Heart right ventricle (tissue), 16 donors: ENCODE results near the gene SMPD2. TPM values are rescaled to one million over a fixed set of nuclear protein-coding genes. Genes with fewer than 3 reads are reported as not detected.

Source experiments
- ATAC-seq, 8 donors: fragments of 200-7000 bp; cut with Tn5 transposase; one replicate each; pipeline ENCODE4 v1.9.1; 2020; ENCODE audit warnings: mild to moderate bottlenecking in 8 of 8, moderate library complexity in 8 of 8, moderate number of reproducible peaks in 1 of 8
- DNase-seq, 2 donors: peaks; one replicate each; pipeline ENCODE4 v3.0.0-alpha.2; 2020
- H3K27ac ChIP-seq, 10 donors: fragments of 200-600 bp; sonication (generic) in 2 of 10; one replicate each; pipeline versions ENCODE4 v1.5.0 to v1.8.0; 2020 to 2022; ENCODE audit warnings: mild to moderate bottlenecking in 3 of 10
- H3K27me3 ChIP-seq, 7 donors: fragments of 200-600 bp; one replicate each; pipeline ENCODE4 v1.8.0; 2021 to 2022; ENCODE audit warnings: mild to moderate bottlenecking in 2 of 7
- H3K36me3 ChIP-seq, 9 donors: fragments of 200-600 bp; sonication (generic) in 1 of 9; one replicate each; pipeline versions ENCODE4 v1.5.0 to v1.8.0; 2020 to 2022; ENCODE audit warnings: mild to moderate bottlenecking in 2 of 9
- H3K4me1 ChIP-seq, 9 donors: fragments of 200-600 bp; sonication (generic) in 1 of 9; one replicate each; pipeline versions ENCODE4 v1.5.0 to v1.8.0; 2020 to 2022; ENCODE audit warnings: mild to moderate bottlenecking in 4 of 9
- H3K4me3 ChIP-seq, 10 donors: fragments of 200-600 bp; sonication (generic) in 2 of 10; one replicate each; pipeline versions ENCODE4 v1.5.0 to v1.8.0; 2020 to 2022; ENCODE audit warnings: mild to moderate bottlenecking in 7 of 10, moderate library complexity in 2 of 10
- H3K9me3 ChIP-seq, 11 donors: fragments of 200-600 bp in 10 of 11; sonication (generic) in 2 of 11; one replicate each; pipeline versions ENCODE4 v1.5.0 to v1.8.0; 2013 to 2022; ENCODE audit warnings: mild to moderate bottlenecking in 2 of 11, control low read depth in 1 of 11, moderate library complexity in 1 of 11
- WGBS, 2 donors: extraction: QIAGEN DNeasy Blood & Tissue Kit; methylation state at CpG; one replicate each; pipeline ENCODE4 v1.1.7; 2013; ENCODE audit warnings: inconsistent platforms in 1 of 2; 5-methylcytosine and 5-hydroxymethylcytosine counted together
- intact Hi-C, 10 donors: fragments of 100-400 bp; cut with DNase I; formaldehyde crosslinking; loops; one replicate each; pipeline versions ENCODE4 v1.11.1 to v1.14.2; 2022
- polyA plus RNA-seq, 2 donors: library from polyadenylated mRNA; stranded (reverse); fragments of 200-250 nt; gene quantifications; one replicate each; pipeline ENCODE4 v1.2.3, GENCODE V29; 2013
- total RNA-seq, 10 donors: library from RNA; stranded (reverse); fragmentation: NEBNext Ultra II Directional in 3 of 10; extraction: Animal tissue kit (Norgen Biotek cat#: 25700) in 3 of 10; gene quantifications; one replicate each; pipeline versions ENCODE4 v1.2.1 to v1.2.4, GENCODE V29; 2021 to 2023
- TF ChIP-seq, protein P1 (sequence below), 9 donors: fragments of 200-600 bp; sonication (generic) in 2 of 9; IDR thresholded peaks; one replicate each; pipeline versions ENCODE4 v1.5.0 to v1.8.0; 2021 to 2022; ENCODE audit warnings: antibody characterized with exemption in 9 of 9, mild to moderate bottlenecking in 5 of 9, moderate library complexity in 1 of 9
- donor health status: Arrhythmogenic right ventricular cardiomyopathy.
- donor health status: ischemic (EF 13 %, LVEDD 7.1; RV severe dilation, severe dysfunction).
- donor health status: healthy with polysubstance abuse.
- donor health status: DM: no; HTN: yes; CAD: no.
- donor health status: DM: no; HTN: no; CAD: no.
- donor health status: ischemic (EF 25% LVEDD 6.9; RV normal size, moderate dysfunction).
- donor health status: ischemic (EF 25% LVEDD 5.7; RV mildly dilated, moderate dysfunction).
- donor health status: healthy.
- donor health status: DM: yes; HTN: yes; CAD: no.
- donor health status: Ischemic cardiomyopathy.
- donor health status: ischemic (EF 35%, LVEDD 5.7; RV mildly dilated, moderate dysfunction).
- donor health status: nonischemic (EF 11% LVEDD 7.7; RV severe dilation, severe dysfunction).
- donor health status: DM: yes; HTN: yes; CAD: no.
- donor health status: PGD.
- donor health status: ischemic (EF 29% LVEDD 5.4; RV normal size, mild dysfunction).
- donor health status: nonischemic (EF 23%, LVEDD 6.1; RV moderate dilation, normal function).

SMPD2 gene
- total and polyA plus RNA-seq, 12 donors, result 2.1 to 8.9 (median 3.9) TPM

DNA sequence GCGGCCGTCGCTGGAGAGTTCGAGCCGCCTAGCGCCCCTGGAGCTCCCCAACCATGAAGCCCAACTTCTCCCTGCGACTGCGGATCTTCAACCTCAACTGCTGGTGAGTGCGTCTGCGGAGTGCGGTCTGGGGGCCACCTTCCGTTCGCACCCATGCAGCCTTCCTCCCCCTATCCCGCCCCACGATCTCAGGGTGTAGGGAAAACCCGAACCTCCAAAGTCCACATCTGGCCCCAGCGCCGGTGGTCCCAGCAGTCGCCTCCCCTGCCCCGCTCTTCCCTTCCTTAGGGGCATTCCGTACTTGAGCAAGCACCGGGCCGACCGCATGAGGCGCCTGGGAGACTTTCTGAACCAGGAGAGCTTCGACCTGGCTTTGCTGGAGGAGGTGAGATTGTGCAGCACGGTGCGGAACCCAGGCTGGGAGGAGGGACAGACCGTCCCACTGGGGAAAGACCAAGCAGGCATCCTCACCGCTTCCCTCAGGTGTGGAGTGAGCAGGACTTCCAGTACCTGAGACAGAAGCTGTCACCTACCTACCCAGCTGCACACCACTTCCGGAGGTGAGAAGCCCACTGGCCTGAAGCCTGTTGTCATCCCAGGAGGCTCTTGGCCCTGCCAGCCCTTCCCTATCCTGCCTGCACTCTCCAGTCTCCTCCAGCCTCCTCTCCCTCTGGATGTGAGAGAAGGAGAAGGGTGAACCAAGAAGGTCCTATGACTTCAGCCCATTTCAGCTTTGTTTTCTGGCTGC, 719 bp downstream of the SMPD2 start:
- TF ChIP-seq, protein P1, sequence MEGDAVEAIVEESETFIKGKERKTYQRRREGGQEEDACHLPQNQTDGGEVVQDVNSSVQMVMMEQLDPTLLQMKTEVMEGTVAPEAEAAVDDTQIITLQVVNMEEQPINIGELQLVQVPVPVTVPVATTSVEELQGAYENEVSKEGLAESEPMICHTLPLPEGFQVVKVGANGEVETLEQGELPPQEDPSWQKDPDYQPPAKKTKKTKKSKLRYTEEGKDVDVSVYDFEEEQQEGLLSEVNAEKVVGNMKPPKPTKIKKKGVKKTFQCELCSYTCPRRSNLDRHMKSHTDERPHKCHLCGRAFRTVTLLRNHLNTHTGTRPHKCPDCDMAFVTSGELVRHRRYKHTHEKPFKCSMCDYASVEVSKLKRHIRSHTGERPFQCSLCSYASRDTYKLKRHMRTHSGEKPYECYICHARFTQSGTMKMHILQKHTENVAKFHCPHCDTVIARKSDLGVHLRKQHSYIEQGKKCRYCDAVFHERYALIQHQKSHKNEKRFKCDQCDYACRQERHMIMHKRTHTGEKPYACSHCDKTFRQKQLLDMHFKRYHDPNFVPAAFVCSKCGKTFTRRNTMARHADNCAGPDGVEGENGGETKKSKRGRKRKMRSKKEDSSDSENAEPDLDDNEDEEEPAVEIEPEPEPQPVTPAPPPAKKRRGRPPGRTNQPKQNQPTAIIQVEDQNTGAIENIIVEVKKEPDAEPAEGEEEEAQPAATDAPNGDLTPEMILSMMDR (IDR thresholded peaks at IDR 0.05), result peak in 2 of 9 donors; percentile 16 to 24
- Histone ChIP-seq H3K27me3 (no peaks in the 10 kb centered on the region), H3K9me3 (no peaks in the 10 kb centered on the region), H3K4me3 (peak overlapping the region; percentile 65 to 97 (median 88)), H3K27ac (peak overlapping the region; percentile 10 to 94 (median 86)), H3K4me1 (peaks cover 9 to 27% (median 15%) of the 10 kb centered on the region in 9 donors), H3K36me3 (peaks cover 0 to 38% (median 0%) of the 10 kb centered on the region in 9 donors)
- 1% methylated on average over 31 of the region's 31 CpGs for WGBS, 2 donors
- intact Hi-C loops, result loop anchor here in 5 of 10 donors (2.0 to 5.0 kb wide), 5 partner anchors 41 to 251 kb away; partner anchors contain the start of genes CD164 (in 3 of the 5), ZBTB24 (in 2 of the 5), AK9 (in 1 of the 5) and FIG4 (in 1 of the 5)
- ATAC-seq (peak; percentile 28 to 62 (median 42)), DNase-seq (peak; percentile 45 to 48)

DNA sequence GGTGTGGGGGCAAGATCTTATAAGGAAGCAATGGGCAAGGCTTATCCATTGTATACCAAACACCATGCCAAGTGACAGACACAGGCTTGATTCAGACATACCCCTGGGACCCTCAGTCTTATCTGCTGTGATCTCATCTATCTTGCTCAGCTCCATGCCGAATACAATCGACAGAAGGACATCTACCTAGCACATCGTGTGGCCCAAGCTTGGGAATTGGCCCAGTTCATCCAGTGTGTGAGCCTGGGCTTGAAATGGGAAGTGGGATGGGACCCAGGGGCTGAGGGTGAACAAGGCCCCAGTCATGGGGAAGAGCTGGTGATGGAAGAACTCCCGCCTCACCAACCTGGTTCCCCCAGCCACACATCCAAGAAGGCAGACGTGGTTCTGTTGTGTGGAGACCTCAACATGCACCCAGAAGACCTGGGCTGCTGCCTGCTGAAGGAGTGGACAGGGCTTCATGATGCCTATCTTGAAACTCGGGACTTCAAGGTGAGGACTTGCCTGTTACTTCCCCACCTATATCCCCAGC, 1.9 kb downstream of the SMPD2 start:
- H3K27ac ChIP-seq, result no peak overlapping the region
- 96 to 97% methylated on average over 6 of the region's 6 CpGs for WGBS, 2 donors
- H3K27me3 ChIP-seq, result no peaks in the 10 kb centered on the region
- H3K4me1 ChIP-seq, result peaks cover 9 to 27% (median 15%) of the 10 kb centered on the region in 9 donors
- TF ChIP-seq, protein P1 (IDR thresholded peaks at IDR 0.05), result no peak
- intact Hi-C loops, result loop anchor here in 3 of 10 donors (5.0 kb wide), 3 partner anchors 40 to 250 kb away; partner anchors contain the start of genes AK9 (in 1 of the 3), CD164 (in 1 of the 3), FIG4 (in 1 of the 3) and ZBTB24 (in 1 of the 3)
- H3K9me3 ChIP-seq, result no peaks in the 10 kb centered on the region
- ATAC-seq (no peak), DNase-seq (no peak)
- peaks cover 0 to 50% (median 0%) of the 10 kb centered on the region in 9 donors for H3K36me3 ChIP-seq
- H3K4me3 ChIP-seq, result no peak overlapping the region

DNA sequence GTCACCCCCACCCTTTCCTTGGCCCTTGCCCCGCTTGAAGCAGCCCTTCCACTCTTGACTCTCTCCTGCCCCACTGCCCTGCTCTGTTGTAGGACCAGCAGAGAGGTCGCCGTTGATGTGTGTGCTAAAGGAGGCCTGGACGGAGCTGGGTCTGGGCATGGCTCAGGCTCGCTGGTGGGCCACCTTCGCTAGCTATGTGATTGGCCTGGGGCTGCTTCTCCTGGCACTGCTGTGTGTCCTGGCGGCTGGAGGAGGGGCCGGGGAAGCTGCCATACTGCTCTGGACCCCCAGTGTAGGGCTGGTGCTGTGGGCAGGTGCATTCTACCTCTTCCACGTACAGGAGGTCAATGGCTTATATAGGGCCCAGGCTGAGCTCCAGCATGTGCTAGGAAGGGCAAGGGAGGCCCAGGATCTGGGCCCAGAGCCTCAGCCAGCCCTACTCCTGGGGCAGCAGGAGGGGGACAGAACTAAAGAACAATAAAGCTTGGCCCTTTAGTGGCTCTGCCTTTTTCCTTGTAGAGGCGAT, 3.0 kb downstream of the SMPD2 start:
- no peak for DNase-seq
- Histone ChIP-seq H3K27me3 (no peaks in the 10 kb centered on the region), H3K36me3 (peaks cover 0 to 52% (median 0%) of the 10 kb centered on the region in 9 donors), H3K4me1 (peaks cover 9 to 27% (median 15%) of the 10 kb centered on the region in 9 donors), H3K27ac (no peak overlapping the region), H3K9me3 (no peaks in the 10 kb centered on the region), H3K4me3 (no peak overlapping the region)
- 96 to 97% methylated on average over 10 of the region's 10 CpGs for WGBS, 2 donors
- ATAC-seq, result no peak
- TF ChIP-seq, protein P1 (IDR thresholded peaks at IDR 0.05), result no peak
- intact Hi-C loops, result loop anchor here in 3 of 10 donors (5.0 kb wide), 3 partner anchors 39 to 249 kb away; partner anchors contain the start of genes AK9 (in 1 of the 3), CD164 (in 1 of the 3), FIG4 (in 1 of the 3) and ZBTB24 (in 1 of the 3)

DNA sequence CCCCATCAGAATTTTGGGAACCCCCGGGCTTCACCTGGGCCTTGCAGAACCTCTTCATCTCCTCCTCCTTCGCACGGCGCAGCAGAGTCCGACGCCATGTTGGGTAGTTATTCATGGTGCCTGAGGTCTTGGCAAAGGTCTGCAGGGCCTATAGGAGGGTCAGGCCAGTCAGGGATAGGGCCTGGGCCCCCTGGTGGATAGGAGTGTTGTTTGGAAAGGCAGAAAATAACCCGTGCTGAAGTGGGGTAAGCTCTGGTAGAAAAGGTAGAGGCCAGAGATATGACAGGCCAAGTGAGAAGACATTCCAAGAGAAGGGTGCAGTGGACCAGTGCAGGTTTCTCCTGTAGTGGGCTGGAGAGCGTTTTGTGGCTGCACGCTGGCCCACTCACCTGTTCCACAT, 4.9 kb downstream of the SMPD2 start:
- DNase-seq (no peak), ATAC-seq (no peak)
- H3K4me3 ChIP-seq, result no peak overlapping the region
- no peaks in the 10 kb centered on the region for H3K27me3 ChIP-seq
- TF ChIP-seq, protein P1 (IDR thresholded peaks at IDR 0.05), result no peak
- WGBS, 2 donors, result 91 to 92% methylated on average over 9 of the region's 9 CpGs
- peaks cover 9 to 18% (median 10%) of the 10 kb centered on the region in 9 donors for H3K4me1 ChIP-seq
- intact Hi-C loops, result no loop called here
- H3K36me3 ChIP-seq, result peaks cover 0 to 67% (median 0%) of the 10 kb centered on the region in 9 donors
- no peak overlapping the region for H3K27ac ChIP-seq
- H3K9me3 ChIP-seq, result no peaks in the 10 kb centered on the region
